Measurements from ENCODE around the gene TNFRSF14.
"Not testable (repeated sequence)": the region's sequence is repeated elsewhere in the genome, so short reads cannot be mapped to it uniquely, and the experiment has no call there.

The TNFRSF14 gene

DNA sequence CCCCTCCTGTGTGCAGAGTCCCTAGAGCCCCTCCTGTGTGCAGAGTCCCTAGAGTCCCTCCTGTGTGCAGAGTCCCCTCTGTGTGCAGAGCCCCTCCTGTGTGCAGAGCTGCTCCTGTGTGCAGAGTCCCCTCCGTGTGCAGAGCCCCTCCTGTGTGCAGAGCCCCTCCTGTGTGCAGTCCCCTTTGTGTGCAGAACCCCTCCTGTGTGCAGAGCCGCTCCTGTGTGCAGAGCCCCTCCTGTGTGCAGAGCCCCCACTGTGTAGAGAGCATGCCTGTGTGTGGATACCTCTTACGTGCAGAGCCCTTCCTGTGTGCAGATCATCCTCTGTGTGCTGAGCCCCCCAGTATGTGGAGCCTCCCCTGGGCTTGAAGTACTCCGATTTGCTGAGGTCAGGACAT, 17.8 kb upstream of the TNFRSF14 start:
- no peak for FAIRE-seq
- DNase-seq (ENCODE audit: low spot score) = no peak

DNA sequence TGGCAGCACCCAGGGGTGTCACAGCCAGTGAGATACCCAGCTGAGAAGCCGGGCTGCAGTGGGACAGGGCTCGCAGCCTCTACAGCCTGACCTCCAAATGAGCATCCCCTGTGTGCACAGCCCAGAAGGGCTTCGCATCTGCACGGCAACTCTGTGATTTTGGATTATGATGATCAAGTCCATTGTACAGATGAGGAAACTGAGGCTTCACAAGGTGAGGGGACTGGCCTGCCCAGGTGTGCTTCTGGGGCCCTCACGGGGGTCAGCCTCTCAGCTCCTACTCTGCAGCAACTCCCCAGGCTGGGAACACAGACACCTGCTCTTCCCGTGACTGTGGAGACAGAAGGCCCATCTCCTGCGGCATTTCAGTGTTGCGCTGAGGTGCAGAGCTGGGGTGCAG, 17.3 kb upstream of the TNFRSF14 start:
- DNase-seq (ENCODE audit: low spot score) (no peak), FAIRE-seq (no peak)

DNA sequence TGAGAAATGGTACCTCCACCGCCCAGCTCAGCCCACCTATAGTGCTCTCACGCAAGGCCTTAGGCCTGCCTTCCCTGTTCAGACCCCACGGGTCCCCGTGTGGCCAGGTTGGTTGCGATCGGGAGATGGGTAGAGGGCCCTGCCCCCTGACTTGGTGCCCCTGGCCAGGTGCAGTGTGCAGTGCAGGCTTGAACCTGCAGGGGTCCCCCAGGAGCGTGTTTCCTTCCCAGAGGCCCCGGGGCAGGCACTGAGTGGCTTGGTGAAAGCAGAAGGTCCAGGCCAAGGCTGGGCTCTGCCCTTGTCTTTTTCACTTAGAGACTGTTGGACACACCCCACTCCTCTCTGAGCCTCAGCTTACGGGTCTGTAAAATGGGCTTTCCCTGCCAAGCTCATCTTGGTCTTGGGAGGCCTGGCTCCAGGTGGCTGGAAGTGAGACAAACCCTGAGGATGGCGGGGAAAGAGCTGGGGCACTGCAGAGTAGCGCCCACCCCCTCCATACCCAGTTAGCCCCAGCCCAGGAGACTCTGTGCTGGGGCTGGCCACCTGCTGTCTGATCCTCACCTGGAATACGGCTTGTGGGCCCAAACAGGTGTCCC, 16.8 kb upstream of the TNFRSF14 start:
- DNase-seq (ENCODE audit: low spot score) = no peak
- no peak for FAIRE-seq

DNA sequence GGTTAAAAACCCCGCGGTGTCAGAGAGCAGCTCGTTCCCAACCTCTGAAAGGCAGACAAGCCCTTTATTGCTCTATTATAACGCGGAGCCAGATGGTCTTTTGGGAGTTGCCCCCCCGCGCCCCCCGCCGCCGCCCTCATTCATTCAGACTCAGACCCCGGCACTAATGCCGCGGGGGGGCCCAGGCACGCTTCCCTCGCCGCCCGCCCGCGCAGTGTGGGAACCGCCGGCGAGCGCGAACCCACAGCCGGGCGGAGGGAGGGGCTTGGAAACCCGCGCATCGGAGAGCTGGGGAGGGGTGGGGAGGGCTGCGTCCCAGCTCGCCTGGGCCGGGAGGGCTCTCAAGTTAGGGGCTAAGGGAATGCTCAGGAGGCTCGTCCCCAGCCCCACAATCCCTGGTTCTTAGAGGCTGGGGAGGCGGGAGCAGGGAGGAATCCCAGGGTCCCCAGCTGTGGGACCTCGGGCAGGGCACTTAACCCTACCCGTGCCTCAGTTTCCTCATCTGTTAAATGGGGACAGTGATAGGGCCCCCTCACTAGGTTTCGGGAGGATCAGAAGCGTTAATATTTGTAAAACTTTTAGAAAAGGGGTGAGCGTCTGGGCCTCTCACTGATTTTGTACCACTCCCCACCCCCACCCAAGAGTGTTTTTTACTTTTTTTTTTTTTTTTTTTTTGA, 15.2 kb upstream of the TNFRSF14 start:
- FAIRE-seq (no peak), DNase-seq (ENCODE audit: low spot score) (no peak)

DNA sequence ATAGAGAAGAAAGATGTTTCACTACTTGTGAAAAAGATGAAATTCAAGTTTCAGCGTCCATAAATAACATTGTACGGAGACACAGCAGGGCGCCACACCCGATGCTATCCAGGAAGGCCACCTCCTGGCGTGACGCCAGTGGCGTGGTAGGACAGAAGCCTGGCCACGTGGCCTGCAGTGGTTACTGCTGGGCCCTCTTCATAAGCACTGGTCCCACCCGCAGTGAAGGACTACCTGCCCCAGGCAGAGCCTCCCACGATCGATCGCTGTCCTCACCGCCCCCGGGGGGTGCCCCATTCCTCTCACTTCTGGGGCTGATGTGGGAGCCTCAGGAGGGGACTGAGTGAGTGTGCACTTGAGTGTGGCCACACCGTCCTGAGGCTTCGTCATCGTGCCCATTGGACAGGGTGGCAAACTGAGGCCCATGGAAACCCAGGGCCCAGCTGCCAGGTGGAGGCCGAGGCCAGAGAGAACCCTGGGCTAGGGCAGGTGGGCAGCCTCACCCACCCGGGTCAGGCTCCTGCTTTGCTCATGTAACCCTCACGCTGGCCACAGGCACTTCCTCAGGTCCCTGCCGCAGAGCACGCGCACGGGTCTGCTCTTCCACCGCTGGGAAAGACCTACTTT, 14.4 kb upstream of the TNFRSF14 start:
- no peak for FAIRE-seq
- no peak for DNase-seq (ENCODE audit: low spot score)

DNA sequence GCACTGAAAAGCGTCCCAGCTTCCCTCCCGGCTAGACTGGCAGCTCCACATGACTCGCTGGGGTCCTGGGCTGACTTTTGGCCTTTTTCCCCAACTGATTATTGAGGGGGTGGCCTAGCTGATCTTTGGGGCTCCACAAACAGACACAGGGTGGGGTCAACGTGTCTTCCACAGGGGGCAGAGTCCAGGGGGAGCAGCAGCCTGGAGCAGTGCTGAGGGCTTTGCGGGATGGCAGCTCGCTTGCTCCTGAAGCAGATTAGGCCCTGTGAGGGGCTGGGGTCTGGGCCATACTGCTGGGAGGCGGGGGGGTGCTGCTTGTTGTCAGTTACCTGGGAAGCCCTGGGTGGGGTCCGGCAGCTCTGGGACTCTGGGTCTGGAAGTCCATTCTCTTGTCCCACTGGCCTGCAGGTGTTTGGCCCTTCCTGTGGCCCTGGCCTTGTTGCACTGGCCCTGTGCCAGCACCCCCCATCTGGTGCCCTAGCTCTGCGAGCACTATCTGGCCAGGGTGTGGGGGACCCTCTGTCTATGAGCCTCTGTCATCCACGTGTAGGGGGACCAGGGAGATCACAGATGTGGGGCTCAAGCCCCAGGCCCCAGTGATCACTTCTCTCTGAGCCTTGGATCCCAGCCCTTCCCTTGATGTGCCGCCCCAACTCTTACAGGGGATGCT, 13.8 kb upstream of the TNFRSF14 start:
- FAIRE-seq = no peak
- no peak for DNase-seq (ENCODE audit: low spot score)

DNA sequence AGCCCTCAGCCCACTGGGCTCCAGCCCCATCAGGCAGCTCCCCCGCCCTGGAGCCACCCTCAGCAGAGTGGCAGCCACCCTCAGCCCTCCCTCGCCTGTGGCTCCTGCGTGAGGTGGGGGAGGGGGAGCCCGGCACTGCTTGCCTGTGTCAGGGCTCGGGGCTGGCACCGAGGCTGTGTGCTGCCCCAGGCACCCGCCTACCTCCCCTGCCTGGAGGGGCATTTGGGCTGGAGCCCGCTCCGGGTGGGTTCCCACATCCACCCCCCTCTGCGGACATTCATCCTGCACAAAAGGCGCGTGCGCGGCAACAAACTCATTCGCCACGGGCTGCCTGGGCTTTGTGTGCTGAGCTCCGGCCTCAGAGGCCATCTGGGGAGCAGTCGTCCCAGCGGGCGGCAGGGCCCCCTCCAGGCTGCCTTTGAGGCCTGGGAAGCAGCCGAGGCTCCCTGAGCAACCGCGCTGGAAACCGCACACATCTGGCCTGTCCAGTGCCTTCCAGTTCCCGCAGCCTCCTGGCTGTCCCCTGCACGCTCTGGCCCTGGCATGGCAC, 12.6 kb upstream of the TNFRSF14 start:
- FAIRE-seq (no peak), DNase-seq (ENCODE audit: low spot score) (no peak)

DNA sequence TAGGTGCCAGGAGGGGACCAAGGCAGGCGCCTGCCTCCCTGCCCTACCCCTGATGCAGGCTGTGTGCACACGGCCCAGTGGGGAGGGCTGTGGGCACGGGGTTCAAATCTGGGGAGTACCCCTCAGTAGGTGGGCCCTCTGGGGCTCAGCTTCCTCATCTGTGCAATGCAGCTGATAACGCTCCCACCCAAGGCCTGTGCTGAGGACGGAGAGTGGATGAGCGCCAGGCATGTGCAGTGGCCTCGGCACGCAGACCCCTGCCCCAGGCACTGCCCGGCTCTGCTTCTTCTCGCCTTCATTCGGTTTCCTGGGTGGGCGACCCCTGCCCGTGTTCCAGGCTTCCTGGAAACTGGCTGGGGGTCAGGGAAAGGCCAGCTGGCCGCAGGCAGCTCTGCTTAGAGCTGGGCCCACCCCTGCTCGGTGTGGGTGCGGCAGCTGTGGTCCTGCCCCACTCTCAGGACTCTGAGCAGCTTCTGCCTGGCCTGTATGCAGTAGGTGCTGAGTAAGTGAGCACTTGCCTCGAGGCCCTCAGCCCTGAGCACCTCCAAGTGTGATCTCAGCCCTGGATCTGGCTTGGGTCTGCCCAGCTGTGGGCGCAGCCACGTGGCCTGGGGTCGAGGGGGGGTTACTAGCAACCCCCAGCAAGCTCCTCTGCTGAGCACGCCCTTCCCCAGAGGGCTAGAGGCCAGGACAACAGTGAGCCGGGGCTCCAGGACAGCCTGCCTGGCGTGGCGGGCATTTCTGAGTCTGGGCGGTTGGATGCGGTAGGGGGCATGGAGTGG, 11.9 kb upstream of the TNFRSF14 start:
- no peak for DNase-seq (ENCODE audit: low spot score)
- no peak for FAIRE-seq

DNA sequence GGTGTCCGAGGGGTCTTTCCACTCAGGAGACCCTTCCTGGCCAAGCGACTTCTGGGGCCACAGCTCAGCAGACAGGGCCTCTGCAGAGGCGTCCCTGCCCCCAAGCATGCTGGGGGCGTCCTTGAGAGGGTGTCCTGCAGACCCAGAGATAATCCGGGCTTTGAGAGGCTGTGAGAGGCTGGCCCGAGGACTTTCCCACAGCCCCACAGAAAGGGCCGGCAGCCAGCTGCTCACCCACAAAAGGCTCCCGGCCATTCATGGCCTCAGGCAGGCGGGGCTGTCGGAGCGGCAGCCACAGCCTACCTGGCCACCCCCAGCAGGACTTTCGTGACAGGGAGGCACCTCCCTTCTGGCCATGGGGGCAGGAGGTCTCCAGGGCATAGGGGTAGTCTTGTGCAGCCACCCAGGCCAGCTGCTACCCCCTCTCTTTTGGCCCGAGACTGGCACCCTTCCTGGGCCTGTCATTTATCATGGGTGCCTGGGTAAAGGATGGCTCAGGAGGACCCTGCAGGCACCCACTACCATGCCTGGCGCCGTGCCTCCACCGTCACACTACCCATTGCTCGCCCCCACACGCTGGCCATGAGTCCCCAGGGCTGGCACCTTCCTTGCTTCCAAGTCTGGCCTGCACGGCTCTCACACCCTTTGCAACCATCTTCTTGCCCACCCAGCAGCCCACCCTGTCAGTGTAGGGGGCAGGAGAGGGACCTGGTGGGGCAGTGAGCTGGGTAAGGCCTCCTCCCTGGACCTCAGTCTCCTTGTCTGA, 11.1 kb upstream of the TNFRSF14 start:
- FAIRE-seq (no peak), DNase-seq (ENCODE audit: low spot score) (no peak)

DNA sequence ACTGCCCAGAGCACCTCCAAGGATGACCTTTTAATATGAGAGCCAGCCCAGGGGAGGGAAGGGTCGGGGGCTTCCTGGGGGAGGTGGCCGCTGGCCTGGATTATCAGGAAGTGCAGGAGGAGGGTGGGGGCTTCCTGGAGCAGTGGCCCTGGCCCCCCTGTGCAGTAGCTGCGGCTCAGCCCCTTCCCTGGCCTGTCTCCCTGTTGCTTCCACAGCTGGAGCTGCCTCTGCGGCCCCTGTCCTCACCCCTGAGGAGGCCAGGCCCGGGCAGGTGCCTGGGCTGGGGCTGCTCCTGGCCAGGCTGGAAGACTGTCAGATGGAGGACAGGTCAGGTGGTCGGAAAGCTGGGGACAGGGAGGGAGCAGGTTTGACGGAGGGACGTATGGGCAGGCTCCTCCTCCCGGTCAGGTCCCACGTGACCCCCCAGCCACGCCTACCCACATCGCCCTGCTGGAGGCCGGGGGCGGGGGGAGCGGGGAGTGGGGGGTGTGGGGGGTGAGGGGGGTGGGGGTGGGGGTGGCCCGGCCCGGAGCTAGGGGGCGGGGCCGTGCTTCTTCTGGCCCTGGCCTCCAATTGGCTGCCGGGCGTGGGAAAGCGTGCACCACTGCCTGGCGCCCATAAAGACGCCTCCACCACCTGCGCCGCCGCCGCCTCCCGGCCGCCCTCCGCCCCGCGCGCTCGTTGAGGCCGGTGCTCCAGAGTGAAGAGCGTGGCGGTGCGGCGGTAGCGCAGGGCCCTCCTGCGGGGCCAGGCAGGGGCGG, 10.2 kb upstream of the TNFRSF14 start:
- peak; percentile 54 for DNase-seq (ENCODE audit: low spot score)
- no peak for FAIRE-seq

DNA sequence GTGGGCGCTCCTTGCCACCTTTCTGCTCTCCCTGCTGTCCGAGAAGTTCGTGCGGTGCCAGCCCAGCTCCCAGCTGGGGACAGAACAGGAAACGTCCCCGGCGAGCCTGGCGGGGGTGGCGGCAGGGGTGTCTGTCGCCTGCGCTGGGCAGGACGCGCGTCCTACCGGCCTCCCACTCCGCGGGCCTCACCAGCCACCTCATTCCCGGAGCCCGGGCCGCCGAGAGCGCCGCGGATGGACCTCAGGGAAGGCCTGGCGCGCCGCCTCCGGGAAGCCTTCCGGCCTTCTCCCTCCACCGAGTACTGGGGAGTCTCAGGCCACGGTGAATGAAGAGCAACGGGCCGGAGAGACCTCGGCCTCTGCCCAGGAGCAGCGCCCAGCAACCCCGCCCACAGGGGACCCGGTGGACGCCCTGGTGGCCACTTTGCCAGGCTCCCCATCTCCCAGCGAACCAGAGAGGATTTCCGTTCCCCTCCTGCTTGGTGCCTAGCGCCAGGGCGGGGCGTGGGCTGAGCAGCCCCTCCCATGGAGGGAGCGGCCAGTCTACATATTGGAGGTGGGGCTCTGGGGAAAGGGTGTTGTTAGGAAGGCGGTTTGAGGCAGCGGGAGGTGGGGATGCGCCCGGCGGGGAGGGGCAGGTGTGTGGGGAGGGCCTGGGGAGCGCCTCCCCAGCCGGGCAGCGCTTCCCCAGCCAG, 9.5 kb upstream of the TNFRSF14 start:
- DNase-seq (ENCODE audit: low spot score) = peak; percentile 40
- no peak for FAIRE-seq

DNA sequence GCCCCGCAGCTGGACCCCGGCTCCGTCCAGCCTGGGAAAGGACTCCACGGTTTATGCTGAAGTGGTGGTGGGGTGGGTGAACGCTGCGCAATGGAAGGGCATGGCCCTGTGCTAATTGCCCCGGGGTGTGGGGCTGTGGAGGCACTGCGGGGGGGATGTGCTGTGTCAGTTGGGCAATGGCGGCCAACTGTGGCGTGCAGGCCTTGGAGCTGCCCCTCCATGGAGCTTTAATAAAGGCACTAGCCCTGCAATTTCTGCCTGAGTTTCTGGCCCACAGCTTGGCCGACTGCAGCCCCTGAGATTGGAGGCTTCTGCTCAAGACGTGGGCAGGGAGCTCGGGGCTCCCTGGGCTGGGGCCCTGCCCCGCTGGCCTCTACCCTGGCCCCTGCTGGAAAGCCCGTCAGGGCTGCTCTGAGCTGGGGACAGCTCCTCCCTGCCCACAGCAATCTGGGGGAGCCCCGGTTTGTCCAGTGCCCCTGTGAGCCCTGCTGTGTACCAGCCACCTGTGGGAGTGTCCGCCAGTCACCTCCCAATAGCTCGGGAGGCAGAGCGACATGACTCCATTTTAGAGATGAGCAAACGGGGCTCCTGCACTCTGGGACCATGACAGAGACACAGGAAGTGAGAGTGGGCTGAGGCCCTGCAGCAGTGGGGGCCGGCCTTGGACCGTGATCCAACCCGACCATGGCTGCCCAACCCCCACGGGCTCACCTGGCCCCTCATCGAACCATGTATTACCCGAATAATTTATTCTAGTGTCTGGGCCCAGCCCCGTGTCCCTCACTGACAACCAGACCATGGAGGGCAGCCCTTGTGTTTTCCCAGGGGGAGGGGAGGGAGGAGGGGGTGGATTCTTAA, 8.7 kb upstream of the TNFRSF14 start:
- FAIRE-seq (no peak), DNase-seq (ENCODE audit: low spot score) (no peak)

DNA sequence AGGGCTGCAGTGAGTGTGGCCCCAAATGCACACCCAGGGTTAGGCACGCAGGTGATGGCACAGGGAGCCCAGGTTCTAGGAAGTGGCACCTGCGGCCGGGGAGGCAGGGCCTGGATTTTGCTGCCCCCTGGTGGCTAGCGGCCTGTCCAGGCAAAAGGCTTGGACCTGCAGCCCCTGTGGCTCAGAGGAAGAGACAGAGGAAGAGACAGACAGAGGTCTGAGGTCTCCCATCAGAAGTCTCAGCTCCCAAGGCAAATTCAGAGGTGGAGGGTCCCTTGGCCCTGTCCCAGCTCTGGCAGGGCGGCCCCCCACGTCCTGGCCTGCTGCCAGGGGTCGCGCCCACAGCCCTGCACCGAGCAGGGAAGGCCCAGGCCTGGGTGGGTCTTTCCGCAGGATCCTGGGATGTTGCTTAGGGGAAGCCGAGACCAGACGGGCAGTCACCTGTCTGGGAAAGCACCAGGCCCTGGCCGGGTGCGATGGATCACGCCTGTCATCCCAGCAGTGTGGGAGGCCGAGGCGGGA, 8.0 kb upstream of the TNFRSF14 start:
- peak; percentile 44 for DNase-seq (ENCODE audit: low spot score)
- FAIRE-seq = no peak

DNA sequence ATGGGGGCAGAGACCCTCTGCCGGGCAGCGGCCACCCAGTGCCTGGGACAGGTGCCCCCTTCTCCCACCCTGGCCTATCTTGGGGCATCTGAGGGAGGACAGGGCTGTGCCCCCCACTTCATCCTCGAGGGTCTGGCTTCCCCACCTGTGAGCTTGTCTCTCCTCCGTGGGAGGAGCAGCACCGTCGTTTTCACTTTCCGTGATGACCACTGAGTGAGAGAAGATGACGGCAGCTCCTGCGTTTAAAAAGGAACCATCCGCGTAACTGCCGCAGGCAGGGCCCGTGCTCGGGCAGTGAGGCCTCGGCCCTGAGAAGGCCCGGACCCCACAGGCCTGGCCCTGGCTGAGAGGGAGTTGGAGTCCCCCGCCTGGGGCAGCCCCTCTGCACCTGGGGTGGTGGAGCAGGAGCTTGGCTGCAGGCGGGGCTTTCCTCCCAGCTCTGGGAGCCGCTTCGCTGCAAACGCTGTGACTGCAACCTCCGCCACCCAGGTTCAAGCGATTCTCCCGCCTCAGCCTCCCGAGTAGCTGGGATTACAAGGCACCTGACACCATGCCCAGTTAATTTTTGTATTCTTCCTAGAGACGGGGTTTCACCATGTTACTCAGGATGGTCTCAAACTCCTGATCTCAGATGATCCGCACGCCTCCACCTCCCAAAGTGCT, 6.7 kb upstream of the TNFRSF14 start:
- FAIRE-seq; DNase-seq (ENCODE audit: low spot score): not testable (repeated sequence)

DNA sequence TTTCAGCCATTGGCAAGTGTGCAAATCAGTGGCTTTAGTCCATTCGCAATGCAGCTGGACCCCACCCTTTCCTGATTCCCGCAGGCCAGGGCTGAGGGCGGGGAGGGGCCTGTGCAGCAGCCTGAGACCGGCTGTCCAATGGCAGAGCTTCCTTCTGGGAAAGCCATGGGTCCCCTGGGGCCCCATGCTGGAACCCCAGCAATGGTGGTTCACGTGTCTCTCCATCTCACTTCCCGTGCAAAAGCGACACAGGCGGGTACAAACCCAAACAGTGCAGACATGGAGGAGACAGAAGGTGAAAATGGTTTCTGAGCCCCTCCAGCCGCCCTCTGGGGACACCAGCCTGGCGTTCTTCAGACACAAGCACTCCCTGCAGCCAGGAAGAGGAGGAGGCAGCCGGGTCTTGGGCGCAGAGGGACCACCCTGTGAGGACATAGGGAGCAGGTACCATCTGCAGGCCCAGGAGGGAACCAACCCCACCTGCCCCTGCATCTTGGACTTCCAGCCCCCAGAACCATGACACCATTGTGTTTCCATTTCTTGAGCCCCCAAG, 5.8 kb upstream of the TNFRSF14 start:
- not testable (repeated sequence) for DNase-seq (ENCODE audit: low spot score); FAIRE-seq

DNA sequence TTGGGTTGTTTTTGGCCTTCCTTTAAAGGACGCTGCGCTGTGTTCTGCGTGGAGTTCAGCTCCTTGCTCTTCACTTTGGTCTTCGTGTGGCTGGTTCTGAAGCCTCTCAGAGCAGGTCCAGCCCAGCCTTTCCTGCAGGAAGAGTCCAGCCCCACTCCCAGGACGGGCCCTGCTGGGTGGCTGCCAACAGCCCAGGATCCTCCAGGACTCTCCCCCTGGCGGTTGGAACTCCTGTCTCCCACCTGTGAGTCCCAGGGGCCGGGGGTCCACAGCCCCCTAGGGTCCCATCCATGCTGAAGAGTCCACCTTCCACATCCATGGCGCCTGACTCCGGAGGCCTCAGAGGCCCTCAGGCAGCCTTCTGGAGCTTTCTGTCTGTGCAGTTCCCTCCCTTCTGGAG, 4.6 kb upstream of the TNFRSF14 start:
- not testable (repeated sequence) for DNase-seq (ENCODE audit: low spot score); FAIRE-seq

DNA sequence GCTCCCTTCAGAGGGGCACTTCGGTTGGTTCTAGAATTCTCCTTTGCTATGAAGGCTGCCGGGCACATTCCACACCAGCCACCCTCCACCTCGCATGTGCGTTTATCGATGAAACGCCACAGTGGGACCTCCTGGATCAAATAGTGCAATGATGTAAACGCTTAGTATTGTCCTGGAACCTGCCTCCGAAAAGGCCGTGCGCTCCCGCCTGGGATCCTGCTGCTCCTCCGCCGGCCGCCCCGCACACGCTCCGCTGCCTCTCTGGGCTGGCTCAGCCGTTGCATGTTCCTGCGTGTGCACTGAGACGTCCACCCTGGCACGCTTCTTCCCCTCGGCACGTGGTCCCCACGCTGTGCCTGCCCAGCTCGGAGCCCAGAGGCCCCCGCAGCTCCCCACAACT, 4.0 kb upstream of the TNFRSF14 start:
- no peak for FAIRE-seq
- no peak for DNase-seq (ENCODE audit: low spot score)
